GM21423 (cell line): Measurements from ENCODE around the gene LCE1F.

Experiments used
- ATAC-seq: cut with Tn5 transposase; IDR thresholded peaks from one replicate; pipeline ENCODE4 v1.9.1; 2021; ENCODE audit warnings: mild to moderate bottlenecking, moderate library complexity; ENCODE audit not compliant: unreplicated experiment

LCE1F gene

DNA sequence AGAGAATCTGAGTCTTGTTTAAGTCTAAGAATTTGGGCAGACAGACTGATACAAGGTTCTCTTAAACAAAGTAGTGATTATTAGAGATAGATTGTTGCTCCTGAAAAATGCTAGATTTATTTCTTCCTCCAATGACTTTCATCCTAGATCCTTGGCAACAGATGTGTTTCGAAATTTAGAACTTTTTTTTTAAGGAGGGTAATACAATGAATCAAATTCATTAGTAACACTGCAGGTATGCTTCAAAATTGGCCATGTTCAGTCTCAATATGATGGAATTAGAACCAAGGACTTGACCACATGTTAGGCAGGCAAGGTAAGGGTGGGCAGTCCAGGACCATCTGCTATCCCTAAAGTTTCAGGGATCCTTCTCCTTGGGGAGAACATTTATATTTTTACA lies 4.5 kb upstream of the LCE1F start:
- ATAC-seq: no peak

DNA sequence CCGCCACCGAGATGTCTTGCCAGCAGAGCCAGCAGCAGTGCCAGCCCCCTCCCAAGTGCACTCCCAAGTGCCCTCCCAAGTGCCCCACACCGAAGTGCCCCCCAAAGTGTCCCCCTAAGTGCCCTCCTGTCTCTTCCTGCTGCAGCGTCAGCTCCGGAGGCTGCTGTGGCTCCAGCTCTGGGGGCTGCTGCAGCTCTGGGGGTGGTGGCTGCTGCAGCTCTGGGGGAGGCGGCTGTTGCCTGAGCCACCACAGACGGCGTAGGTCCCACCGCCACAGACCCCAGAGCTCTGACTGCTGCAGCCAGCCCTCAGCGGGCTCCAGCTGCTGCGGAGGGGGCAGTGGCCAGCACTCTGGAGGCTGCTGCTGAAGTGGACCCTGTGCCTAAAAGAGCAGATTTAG lies 1.4 kb downstream of the LCE1F start:
- no peak for ATAC-seq

DNA sequence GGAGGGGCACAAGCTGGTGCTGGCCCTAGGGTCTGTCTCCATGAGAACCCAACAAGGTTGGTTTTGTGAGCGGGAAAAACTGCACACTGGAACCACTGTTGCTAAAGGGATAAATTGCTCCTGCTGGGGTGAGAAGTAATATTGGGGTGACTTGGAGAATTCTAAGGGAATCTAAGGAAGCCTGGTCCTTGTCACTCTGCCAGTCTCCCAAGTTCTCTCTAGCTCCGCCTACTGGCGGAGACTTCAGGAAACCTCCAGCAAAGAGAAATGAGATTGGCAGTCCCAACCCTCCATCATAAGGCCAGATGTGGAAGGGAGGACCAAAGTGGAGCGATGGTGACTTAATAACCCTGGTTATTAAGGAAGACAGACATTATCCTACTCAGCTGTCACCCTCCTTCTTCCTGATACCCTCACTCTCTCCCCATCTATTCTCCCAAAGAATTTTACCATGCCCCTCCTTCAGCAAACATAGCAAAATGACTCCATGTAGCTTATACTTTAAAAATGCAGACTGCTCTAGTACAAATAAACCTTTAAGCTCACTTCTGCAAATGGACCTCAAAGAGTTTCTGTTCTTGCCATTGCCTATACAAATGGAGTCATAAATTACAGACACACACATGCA lies 2.7 kb downstream of the LCE1F start:
- ATAC-seq: no peak

DNA sequence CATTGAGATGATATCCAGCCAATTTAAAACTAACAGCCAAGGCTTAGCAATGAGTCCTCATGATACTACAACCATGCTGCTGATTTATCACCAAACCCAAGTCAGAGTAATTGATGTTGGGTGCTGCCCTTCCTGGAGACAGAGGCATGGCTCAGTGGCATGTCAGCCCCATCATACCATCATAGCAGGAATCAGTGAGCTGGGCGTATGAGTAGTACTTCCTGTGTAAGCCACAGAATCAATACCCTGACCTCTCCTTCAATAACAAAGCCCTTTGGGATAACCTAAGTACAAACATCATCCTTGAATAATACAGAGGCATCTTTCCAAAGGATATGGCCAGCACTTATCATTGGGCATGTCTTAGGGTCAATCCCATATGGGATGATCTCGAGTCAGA lies 8.2 kb downstream of the LCE1F start:
- no peak for ATAC-seq

DNA sequence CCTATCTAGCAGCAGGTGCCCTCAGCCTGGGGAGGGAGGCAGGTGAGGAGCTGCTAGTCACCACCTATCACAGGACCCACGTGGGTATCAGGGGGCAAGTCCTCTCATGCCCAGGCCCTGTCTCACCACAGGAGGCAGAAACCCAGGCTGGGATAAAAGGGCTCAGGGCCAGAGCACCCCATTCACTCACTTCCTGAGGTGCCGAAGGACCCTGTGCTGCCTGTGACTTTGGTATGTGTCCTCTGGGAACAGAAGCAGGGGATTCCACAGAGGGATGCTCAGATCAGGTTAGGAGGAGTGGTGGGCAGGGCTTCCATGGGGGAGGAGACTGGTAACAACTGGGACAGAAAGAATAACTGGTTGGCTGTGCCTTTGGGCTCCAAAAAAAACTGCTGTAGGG lies 11.1 kb downstream of the LCE1F start, which contains the start of gene LCE1E:
Gene LCE1E (plus strand): TSS at position 181 of the 400 bp plus-strand sequence. CDS start 1,043 bp downstream, outside the sequence.
- ATAC-seq: no peak

DNA sequence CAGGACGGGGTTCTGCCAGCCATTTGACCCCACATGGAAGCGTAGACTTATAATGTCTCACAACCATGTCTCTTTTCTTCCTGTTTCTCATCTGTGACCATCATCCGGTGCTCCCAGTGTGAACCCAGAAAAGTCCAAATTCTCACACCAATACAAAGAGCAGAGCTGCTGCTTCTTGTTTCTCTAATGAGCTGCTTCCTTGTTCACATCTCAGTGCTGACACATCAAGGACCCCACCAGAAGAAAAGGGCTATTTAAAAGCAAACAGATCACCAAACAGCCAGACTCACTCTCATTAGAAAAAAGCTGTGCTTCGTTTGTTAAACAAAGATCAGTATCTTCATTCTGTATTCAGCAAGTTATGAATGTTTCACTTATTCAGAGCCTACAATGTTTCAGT lies 20.7 kb downstream of the LCE1F start:
- ATAC-seq: no peak

DNA sequence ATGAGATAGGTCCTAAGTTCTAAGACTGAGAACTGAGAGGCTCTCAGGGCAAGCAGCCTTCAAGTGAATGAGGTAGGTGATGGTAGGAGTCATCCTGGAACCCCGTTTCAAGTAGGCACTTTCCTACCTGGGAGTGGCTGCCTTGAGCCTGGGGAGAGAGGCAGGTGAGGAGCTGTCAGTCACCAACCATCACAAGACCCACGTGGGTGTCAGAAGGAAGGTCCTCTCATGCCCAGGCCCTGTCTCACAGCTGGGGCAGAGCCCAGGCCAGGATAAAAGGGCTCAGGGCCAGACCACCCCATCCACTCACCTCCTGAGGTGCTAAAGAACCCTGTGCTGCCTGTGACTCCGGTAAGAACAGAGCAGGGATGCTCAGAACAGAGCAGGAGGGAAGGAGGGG lies 21.5 kb downstream of the LCE1F start, which contains the start of gene LCE1D:
Gene LCE1D (plus strand): TSS at position 301 of the 400 bp plus-strand sequence. CDS start 1,074 bp downstream, outside the sequence.
- ATAC-seq: no peak

DNA sequence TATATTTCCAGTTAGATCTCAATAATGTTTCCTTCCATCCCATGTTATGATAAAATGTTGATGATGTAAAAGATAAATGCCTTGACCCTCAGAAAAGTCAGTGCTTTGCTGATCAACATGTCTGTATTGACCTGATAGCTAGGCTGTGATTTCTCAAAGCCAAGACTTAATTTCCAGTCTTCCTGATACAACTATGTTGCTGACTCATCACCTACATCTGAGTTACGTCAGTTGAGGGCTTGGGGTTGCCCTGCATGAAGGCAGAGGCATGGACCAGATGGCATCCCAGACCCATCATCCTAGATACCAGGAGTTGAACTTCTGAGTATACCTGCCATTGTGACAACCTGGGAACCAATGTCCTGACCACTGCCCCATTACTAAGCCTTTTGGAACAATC lies 26.4 kb downstream of the LCE1F start:
- no peak for ATAC-seq

DNA sequence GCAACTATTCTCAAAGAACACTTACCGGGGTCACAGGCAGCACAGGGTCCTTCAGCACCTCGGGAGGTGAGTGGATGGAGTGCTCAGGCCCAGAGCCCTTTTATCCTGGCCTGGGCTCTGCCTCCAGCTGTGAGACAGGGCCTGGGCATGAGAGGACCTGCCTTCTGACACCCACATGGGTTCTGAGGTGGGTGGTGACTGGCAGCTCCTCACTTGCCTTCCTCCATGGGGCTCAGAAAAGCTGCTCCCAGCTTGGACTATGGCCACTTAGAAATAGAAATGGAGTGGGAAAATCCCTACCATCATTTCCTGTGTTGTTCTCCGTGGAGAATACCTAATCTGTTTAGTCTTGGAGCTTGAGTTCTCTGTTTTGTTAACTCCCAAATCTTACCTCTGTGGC lies 31.6 kb downstream of the LCE1F start, which contains the start of gene LCE1C:
Gene LCE1C (minus strand): TSS at position 76 of the 400 bp plus-strand sequence. CDS start 1,173 bp downstream, outside the sequence.
- no peak for ATAC-seq

DNA sequence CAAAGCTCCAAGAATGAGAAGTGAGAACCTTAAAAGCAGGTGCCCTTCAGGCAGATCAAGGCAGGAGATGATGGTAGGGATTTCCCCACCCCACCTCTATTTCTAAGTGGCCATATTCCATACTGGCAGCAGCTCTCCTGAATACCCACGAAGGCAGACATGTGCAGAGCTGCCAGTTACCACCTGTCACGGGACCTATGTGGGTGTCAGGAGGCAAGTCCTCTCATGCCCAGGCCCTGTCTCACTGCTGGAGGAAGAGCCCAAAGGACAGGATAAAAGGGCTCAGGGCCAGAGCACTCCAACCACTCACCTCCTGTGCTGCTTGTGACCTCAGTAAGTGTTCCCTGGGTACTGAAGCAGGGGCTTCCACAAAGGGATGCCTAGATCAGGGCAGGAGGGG lies 36.1 kb downstream of the LCE1F start:
- ATAC-seq: no peak

DNA sequence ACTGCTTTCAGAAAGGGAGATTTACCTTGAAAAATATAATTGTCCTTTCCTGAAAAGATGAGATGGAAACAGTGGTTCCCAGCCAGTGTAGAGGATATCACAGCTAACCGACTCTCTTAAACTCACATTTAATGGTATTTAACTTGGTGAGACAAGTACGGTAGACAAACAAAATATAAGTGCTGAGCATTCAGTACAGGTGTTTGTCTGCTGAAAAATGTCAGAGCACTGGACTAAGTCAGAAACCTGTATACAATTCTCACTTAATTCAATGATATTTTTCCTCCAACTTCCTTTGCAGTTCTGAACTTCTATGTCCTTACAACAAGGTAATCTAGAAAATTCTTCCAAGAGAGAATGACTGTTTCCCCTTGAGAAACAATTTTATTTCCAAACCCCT lies 36.7 kb downstream of the LCE1F start, which contains the start of gene LCE1B:
Gene LCE1B (plus strand): TSS at position 301 of the 400 bp plus-strand sequence. CDS start 476 bp downstream, outside the sequence.
- ATAC-seq: no peak

DNA sequence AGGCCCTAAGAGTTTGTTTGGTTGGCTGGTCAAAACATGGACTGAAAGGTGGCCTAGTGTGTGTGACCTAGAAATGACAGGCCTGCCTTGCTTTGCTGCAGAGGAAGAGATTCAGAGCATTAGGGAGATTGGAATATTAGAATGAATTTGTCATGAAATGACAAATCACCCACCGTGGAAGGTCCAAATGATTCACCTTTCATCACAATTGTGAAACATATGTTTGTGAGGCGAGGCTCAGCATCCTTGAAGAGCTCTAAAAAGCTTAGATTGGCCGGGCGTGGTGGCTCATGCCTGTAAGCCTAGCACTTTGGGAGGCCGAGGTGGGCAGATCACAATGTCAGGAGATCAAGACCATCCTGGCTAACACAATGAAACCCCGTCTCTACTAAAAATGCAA lies 42.4 kb downstream of the LCE1F start:
- ATAC-seq: no peak

DNA sequence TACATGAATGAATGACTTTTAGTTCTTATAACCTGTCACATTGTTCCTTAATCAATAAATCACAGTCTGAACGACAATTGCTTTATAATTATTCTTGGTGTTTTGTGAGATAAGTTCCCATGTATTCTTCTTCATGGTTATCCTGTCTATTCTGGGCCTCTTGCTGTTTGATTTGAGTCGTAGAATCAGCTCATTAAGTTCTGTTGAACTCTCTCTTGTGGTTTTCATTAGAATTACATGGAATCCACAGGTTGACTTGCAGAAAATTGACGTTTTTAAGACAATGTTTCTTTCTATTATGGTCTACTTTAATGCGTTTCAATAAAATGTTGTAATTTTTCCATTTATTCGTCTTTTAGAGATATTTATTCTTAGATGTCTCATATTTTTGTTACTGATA lies 48.4 kb downstream of the LCE1F start:
- ATAC-seq: no peak

DNA sequence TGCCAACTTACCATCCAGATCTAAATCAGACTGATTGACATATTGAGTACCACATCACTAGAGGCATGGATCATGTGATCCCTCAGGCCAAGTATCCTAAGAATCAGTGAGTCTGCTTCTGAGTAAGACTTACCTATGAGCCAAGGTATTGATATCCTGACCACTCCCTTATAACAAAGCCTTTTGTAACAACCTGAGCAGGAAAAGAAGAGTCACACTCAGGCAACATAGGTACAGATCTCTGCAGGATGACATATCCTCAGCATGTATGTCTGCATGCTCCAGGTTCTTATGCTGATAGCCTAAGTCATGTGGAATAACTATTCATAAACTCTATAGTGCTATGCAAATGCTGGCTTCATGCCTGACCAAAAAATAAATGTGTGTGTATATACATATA lies 50.0 kb downstream of the LCE1F start:
- ATAC-seq: no peak
